HFF-Myc (cell line): ENCODE results near the gene REX1BD.
"Not testable (repeated sequence)": the region's sequence is repeated elsewhere in the genome, so short reads cannot be mapped to it uniquely, and the experiment has no call there.

Experiments
- DNase-seq: peaks from one replicate; pipeline ENCODE4 v3.0.0-alpha.2; 2011; ENCODE audit warnings: low read depth; ENCODE audit errors: extremely low read depth
- H3K4me3 ChIP-seq: replicated peaks from 2 replicates; pipeline ENCODE4 v1.5.1; 2011; ENCODE audit warnings: low read depth, mild to moderate bottlenecking, control low read depth, low read length
- CTCF ChIP-seq: IDR thresholded peaks from 2 replicates; pipeline ENCODE4 v1.5.1; 2012; ENCODE audit warnings: mild to moderate bottlenecking, low read depth, low read length, control low read depth; ENCODE audit errors: missing control alignments

REX1BD gene

GRCh38 chr19:18591735-18592385 is 3.3 kb downstream of the REX1BD start:
- no peak for TF ChIP-seq CTCF
- DNase-seq = peak; percentile 86

GRCh38 chr19:18592732-18593131 is 4.1 kb downstream of the REX1BD start:
- not testable (repeated sequence) for DNase-seq, H3K4me3 ChIP-seq

More at GRCh38 chr19:18591735-18592385, 3.3 kb downstream of the REX1BD start:
- no peak overlapping the region for H3K4me3 ChIP-seq

GRCh38 chr19:18593367-18594095 is 4.9 kb downstream of the REX1BD start:
- TF ChIP-seq CTCF = no peak
- no peak for DNase-seq
- no peak overlapping the region for H3K4me3 ChIP-seq

GRCh38 chr19:18594096-18594823 is 5.7 kb downstream of the REX1BD start:
- peak; percentile 56 for TF ChIP-seq CTCF
- no peak for DNase-seq
- peak overlapping the region; percentile 14; the same call in 1 of the 2 replicates for H3K4me3 ChIP-seq

- DNase-seq = no peak
- H3K4me3 ChIP-seq = no peak overlapping the region
- no peak for TF ChIP-seq CTCF
These were observed 6.3 kb downstream of the REX1BD start for GRCh38 chr19:18594824-18595373.

- no peak overlapping the region for H3K4me3 ChIP-seq
- no peak for TF ChIP-seq CTCF
- DNase-seq = no peak
These were observed 6.9 kb downstream of the REX1BD start for GRCh38 chr19:18595475-18595874.

- no peak for DNase-seq
These were observed 8.2 kb downstream of the REX1BD start for GRCh38 chr19:18596752-18597157.

More at GRCh38 chr19:18596752-18597157, 8.2 kb downstream of the REX1BD start:
- no peak for TF ChIP-seq CTCF
- no peak overlapping the region for H3K4me3 ChIP-seq
